SK-N-SH (cell line): ENCODE data around the gene FAM131C. TPM values are rescaled to one million over a fixed set of nuclear protein-coding genes. Genes with fewer than 3 reads are reported as not detected.
"Not testable (repeated sequence)": the region's sequence is repeated elsewhere in the genome, so short reads cannot be mapped to it uniquely, and the experiment has no call there.

Experiments
- CTCF ChIA-PET: fragments of 300-600, 350-600 bp; formaldehyde crosslinking; extraction: SDS; loops from one replicate; lab custom pipeline; 2021; lab: Yijun Ruan, JAX
- POLR2A ChIA-PET: fragments of 350-600 bp; sonication (Branson Sonifier 250); formaldehyde crosslinking; extraction: SDS; loops from one replicate; lab custom pipeline; 2020; ENCODE audit warnings: antibody characterized with exemption, inconsistent platforms; lab: Yijun Ruan, JAX
- DNase-seq: peaks from one replicate; pipeline ENCODE4 v3.0.0; 2012
- H2AFZ ChIP-seq: fragments of 200-600 bp; sonication (generic); 2 replicates; pipeline ENCODE4 v1.8.1; 2016; ENCODE audit warnings: antibody characterized with exemption, mild to moderate bottlenecking, low read depth
- H3F3A ChIP-seq: fragments of 200-600 bp; sonication (generic); replicated peaks from 2 replicates; pipeline ENCODE3; 2016; ENCODE audit warnings: antibody characterized with exemption, mild to moderate bottlenecking; ENCODE audit not compliant: insufficient read depth
- H3K27ac ChIP-seq, 2 experiments: fragments of 200-500 bp in 1 of 2; fragments of 200-600 bp in 1 of 2; sonication (Bioruptor generic) in 1 of 2; sonication (generic), shearing (Covaris generic) in 1 of 2; 2 replicates each; pipeline versions ENCODE4 v1.5.1 to v1.6.1; 2014 to 2016; ENCODE audit warnings: low read depth in 2 of 2, inconsistent platforms in 1 of 2, low read length in 1 of 2, mild to moderate bottlenecking in 1 of 2, mixed read lengths in 1 of 2
- H3K27me3 ChIP-seq: fragments of 200-600 bp; sonication (generic), shearing (Covaris generic); 2 replicates; pipeline ENCODE4 v1.6.1; 2016; ENCODE audit warnings: mixed run types; ENCODE audit not compliant: insufficient read depth
- H3K36me3 ChIP-seq, 2 experiments: fragments of 200-500 bp in 1 of 2; fragments of 200-600 bp in 1 of 2; sonication (Bioruptor generic) in 1 of 2; sonication (generic) in 1 of 2; replicated peaks in 1 of 2; 2 replicates each; pipeline versions ENCODE3 to v1.5.1; 2014 to 2016; ENCODE audit warnings: low read length in 1 of 2, mild to moderate bottlenecking in 1 of 2; ENCODE audit not compliant: insufficient read depth in 2 of 2, control insufficient read depth in 1 of 2
- H3K4me1 ChIP-seq, 2 experiments: fragments of 200-500 bp in 1 of 2; fragments of 200-600 bp in 1 of 2; sonication (Bioruptor generic) in 1 of 2; sonication (generic), shearing (Covaris generic) in 1 of 2; 2 replicates each; pipeline versions ENCODE4 v1.5.1 to v1.6.1; 2014 to 2016; ENCODE audit warnings: low read depth in 1 of 2, low read length in 1 of 2, mixed run types in 1 of 2; ENCODE audit not compliant: insufficient read depth in 2 of 2, control insufficient read depth in 1 of 2
- H3K4me2 ChIP-seq: fragments of 200-600 bp; sonication (generic), shearing (Covaris generic); 2 replicates; pipeline ENCODE4 v1.6.1; 2017; ENCODE audit warnings: mixed run types
- H3K4me3 ChIP-seq, 2 experiments: fragments of 200-500 bp in 1 of 2; fragments of 200-600 bp in 1 of 2; sonication (Bioruptor generic) in 1 of 2; sonication (generic), shearing (Covaris generic) in 1 of 2; 2 replicates each; pipeline versions ENCODE4 v1.5.1 to v1.8.1; 2014 to 2016; ENCODE audit warnings: low read depth in 2 of 2, inconsistent platforms in 1 of 2, low read length in 1 of 2, mild to moderate bottlenecking in 1 of 2, mixed read lengths in 1 of 2, moderate library complexity in 1 of 2
- H3K79me2 ChIP-seq: fragments of 200-600 bp; sonication (generic); 2 replicates; pipeline ENCODE4 v1.8.1; 2017; ENCODE audit warnings: mild to moderate bottlenecking; ENCODE audit not compliant: insufficient read depth
- H3K9ac ChIP-seq: fragments of 200-600 bp; sonication (generic); 2 replicates; pipeline ENCODE4 v1.6.1; 2017; ENCODE audit warnings: mixed run types
- H3K9me2 ChIP-seq: fragments of 200-600 bp; sonication (generic); 2 replicates; pipeline ENCODE4 v1.6.1; 2017; ENCODE audit warnings: mixed run types
- H3K9me3 ChIP-seq: fragments of 200-600 bp; sonication (generic); 2 replicates; pipeline ENCODE4 v1.6.1; 2017; ENCODE audit warnings: mixed run types, mild to moderate bottlenecking, moderate library complexity
- H4K20me1 ChIP-seq: fragments of 200-600 bp; sonication (generic); 2 replicates; pipeline ENCODE4 v1.6.1; 2017; ENCODE audit warnings: mild to moderate bottlenecking, mixed run types; ENCODE audit not compliant: insufficient read depth
- CHD2 ChIP-seq: fragments of 150-350 bp; IDR thresholded peaks from 2 replicates; pipeline ENCODE4 v1.6.1; 2018; ENCODE audit warnings: low read length; ENCODE audit not compliant: partially characterized antibody
- ELF1 ChIP-seq: IDR thresholded peaks from 2 replicates; pipeline ENCODE4 v1.4.0; 2012
- EZH2phosphoT487 ChIP-seq: fragments of 200-600 bp; sonication (generic); IDR thresholded peaks from 2 replicates; pipeline ENCODE4 v1.6.1; 2017; ENCODE audit warnings: low read depth, mixed run types, mild to moderate bottlenecking, antibody characterized with exemption, moderate library complexity, borderline replicate concordance
- FOXJ3 ChIP-seq: sonication (generic); formaldehyde crosslinking; IDR thresholded peaks from 2 replicates; pipeline ENCODE4 v1.5.1; 2020; ENCODE audit warnings: mild to moderate bottlenecking, missing genetic modification reagents
- GATA2 ChIP-seq: sonication (generic); formaldehyde crosslinking; IDR thresholded peaks from 2 replicates; pipeline ENCODE4 v1.5.0; 2020; ENCODE audit warnings: mild to moderate bottlenecking, missing genetic modification reagents
- NFIC ChIP-seq: IDR thresholded peaks from 2 replicates; pipeline ENCODE4 v1.4.0; 2012; ENCODE audit warnings: borderline replicate concordance
- POLR2AphosphoS5 ChIP-seq: IDR thresholded peaks from 2 replicates; pipeline ENCODE4 v1.6.1; 2012; ENCODE audit warnings: low read depth, low read length
- RAD21 ChIP-seq: IDR thresholded peaks from 2 replicates; pipeline ENCODE4 v1.6.1; 2012; ENCODE audit warnings: mild to moderate bottlenecking, low read length
- RCOR1 ChIP-seq: fragments of 150-350 bp; IDR thresholded peaks from 2 replicates; pipeline ENCODE4 v1.6.1; 2017; ENCODE audit warnings: antibody characterized with exemption, low read length
- RXRA ChIP-seq: IDR thresholded peaks from 2 replicates; pipeline ENCODE4 v1.4.0; 2012; ENCODE audit warnings: low read depth, mild to moderate bottlenecking, borderline replicate concordance
- TEAD4 ChIP-seq: IDR thresholded peaks from 2 replicates; pipeline ENCODE4 v1.4.0; 2012; ENCODE audit warnings: mild to moderate bottlenecking, borderline replicate concordance; ENCODE audit not compliant: insufficient read depth
- USF1 ChIP-seq: IDR thresholded peaks from 2 replicates; pipeline ENCODE4 v1.4.0; 2012; ENCODE audit warnings: low read depth, borderline replicate concordance
- YY1 ChIP-seq: IDR thresholded peaks from 2 replicates; pipeline ENCODE4 v1.4.0; 2012; ENCODE audit warnings: low read depth, mild to moderate bottlenecking
- WGBS: methylation state at CpG from one replicate; pipeline ENCODE4 v1.1.6; 2017; ENCODE audit warnings: low lambda C conversion rate; 5-methylcytosine and 5-hydroxymethylcytosine counted together
- polyA plus RNA-seq, 3 experiments: library from polyadenylated mRNA; depleted of rRNA; stranded (reverse); fragments of >200 nt; gene quantifications; 2 replicates each; pipeline ENCODE4 v1.2.3, GENCODE V29; 2012

FAM131C gene
- polyA plus RNA-seq, 1 of the 3 experiments (the other 2 are of a cell fraction), result 1.6 TPM

DNA sequence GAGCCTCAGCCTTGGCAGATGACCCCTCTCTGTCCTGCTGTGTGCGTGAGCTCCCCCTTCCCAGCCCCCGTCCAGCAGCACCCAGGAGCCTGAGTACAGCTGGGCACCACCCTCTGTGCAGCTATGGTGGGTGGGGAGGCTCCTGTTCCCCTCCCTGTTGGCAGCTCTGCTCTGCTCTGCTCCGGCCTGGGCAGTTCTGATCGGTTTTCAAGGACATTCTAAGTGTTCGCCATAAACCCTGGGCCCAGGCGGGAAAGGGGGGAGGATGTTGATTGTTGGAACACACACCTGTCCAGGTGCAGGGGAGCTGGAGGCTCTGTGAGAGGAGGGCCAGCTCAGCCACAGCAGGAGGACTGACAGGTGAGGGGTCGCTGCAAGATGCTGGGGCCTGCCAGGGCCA lies 29.9 kb downstream of the FAM131C start, which contains the start of gene CLCNKB:
TSS of gene CLCNKB (plus strand) at position 262 of the 400 bp plus-strand sequence. CDS start 711 bp downstream, outside the sequence.
- H3K9me3 ChIP-seq, result no peaks in the 10 kb centered on the region
- H3K9ac ChIP-seq, result no peak within 1 kb of the TSS
- H3K4me1 ChIP-seq, result no peaks in the 10 kb centered on the region; a peak in 1 of 4 replicates
- no peaks in the 10 kb centered on the region for H4K20me1 ChIP-seq
- CTCF ChIA-PET, result interaction anchor here (0.8 to 1.8 kb wide), 4 partner anchors 25 to 40 kb away, joined by 3 to 5 read pairs (median 4); partner anchors contain the start of genes FAM131C and HSPB7
- 53% methylated on average over 4 of the region's 7 CpGs for WGBS
- DNase-seq, result no peak
- no peaks in the 10 kb centered on the region for H3K9me2 ChIP-seq
- H3K27ac ChIP-seq, result no peak within 1 kb of the TSS
- H3F3A ChIP-seq, result no peaks in the 10 kb centered on the region
- no peak within 1 kb of the TSS for H2AFZ ChIP-seq
- POLR2A ChIA-PET, result no interaction called here
- no peaks in the 10 kb centered on the region for H3K36me3 ChIP-seq
- H3K4me2 ChIP-seq, result no peak within 1 kb of the TSS
- H3K4me3 ChIP-seq, result no peak within 1 kb of the TSS
- no peaks in the 10 kb centered on the region for H3K27me3 ChIP-seq
- no peaks in the 10 kb centered on the region for H3K79me2 ChIP-seq
- TF ChIP-seq EZH2phosphoT487 (no peak), NFIC (no peak), GATA2 (no peak), YY1 (no peak), RCOR1 (no peak), POLR2AphosphoS5 (no peak), CHD2 (no peak), TEAD4 (no peak), USF1 (no peak), RAD21 (no peak)

DNA sequence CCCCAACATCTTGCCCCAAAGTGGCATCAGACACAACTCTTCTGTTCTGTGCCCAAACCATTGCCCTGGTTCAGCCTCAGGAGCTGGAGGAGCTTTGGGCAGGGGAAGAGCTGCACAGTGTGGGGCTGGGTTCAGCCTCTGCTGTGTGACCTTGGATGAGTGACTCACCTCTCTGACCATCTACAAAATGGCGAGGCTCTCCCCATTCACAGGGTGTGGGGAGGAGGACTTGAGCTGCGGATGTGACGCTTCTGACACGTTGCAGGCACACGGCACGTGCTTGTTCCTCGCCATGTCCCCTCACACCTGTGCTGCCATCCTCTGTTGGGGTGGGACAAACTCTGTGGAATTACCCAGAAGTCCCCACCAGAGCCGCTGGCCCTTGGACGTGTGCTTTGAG lies 30.8 kb downstream of the FAM131C start:
- H3K4me3 ChIP-seq, H3K9me3 ChIP-seq, H3K79me2 ChIP-seq, H2AFZ ChIP-seq, H3K27me3 ChIP-seq, H3K9ac ChIP-seq, POLR2A ChIA-PET, H3K9me2 ChIP-seq, H3K4me2 ChIP-seq, H3K4me1 ChIP-seq, DNase-seq, H4K20me1 ChIP-seq, H3F3A ChIP-seq, H3K36me3 ChIP-seq, H3K27ac ChIP-seq: not testable (repeated sequence)
- 80% methylated on average over 2 of the region's 9 CpGs for WGBS
- CTCF ChIA-PET, result interaction anchor here (1.6 kb wide), 1 partner anchor 33 kb away, joined by 4 read pairs; no protein-coding TSS in a partner anchor

DNA sequence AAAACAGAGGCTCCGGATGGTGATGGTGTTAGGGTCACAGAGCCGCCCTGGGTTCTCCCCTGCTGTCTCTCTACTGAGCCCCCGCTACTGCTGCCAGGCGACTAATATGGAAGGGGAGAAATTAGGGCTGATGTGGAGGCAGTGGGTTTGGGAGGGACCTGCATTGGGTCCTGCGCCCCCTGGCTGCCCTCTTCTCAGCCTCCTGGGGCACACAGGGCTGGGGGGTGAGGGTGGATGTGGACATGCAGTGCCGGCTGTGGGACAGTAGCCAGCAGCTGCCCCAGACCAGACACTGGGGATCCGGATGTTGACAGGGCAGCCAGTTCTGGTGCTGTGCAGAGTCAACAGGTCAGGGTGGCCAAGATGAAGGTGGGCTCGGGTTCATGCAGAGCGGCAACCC lies 31.4 kb downstream of the FAM131C start:
- 79% methylated on average over 7 of the region's 9 CpGs for WGBS
- Histone ChIP-seq H3K27me3 (no peaks in the 10 kb centered on the region), H3K27ac (no peak overlapping the region), H3K9me2 (no peaks in the 10 kb centered on the region), H3F3A (no peaks in the 10 kb centered on the region), H3K9me3 (no peaks in the 10 kb centered on the region), H3K4me2 (no peak overlapping the region), H3K4me1 (no peaks in the 10 kb centered on the region; a peak in 1 of 4 replicates), H3K36me3 (no peaks in the 10 kb centered on the region), H2AFZ (no peak overlapping the region), H4K20me1 (no peaks in the 10 kb centered on the region), H3K79me2 (no peaks in the 10 kb centered on the region), H3K9ac (no peak overlapping the region), H3K4me3 (no peak overlapping the region)
- CTCF ChIA-PET, result interaction anchor here (0.7 to 1.6 kb wide), 2 partner anchors 32 to 33 kb away, joined by 3 to 4 read pairs; no protein-coding TSS in a partner anchor
- no peak for DNase-seq
- TF ChIP-seq ELF1 (no peak), RXRA (no peak), FOXJ3 (CRISPR knock-in tag) (no peak), NFIC (no peak), EZH2phosphoT487 (no peak), TEAD4 (no peak)
- POLR2A ChIA-PET, result no interaction called here
